H1 (cell line): Measurements from ENCODE around the gene MCM3. TPM values are rescaled to one million over a fixed set of nuclear protein-coding genes. Genes with fewer than 3 reads are reported as not detected.

Experiments
- CTCF ChIA-PET: fragments of 300-600 bp; sonication (Branson Sonifier 250); formaldehyde crosslinking; loops from one replicate; lab custom pipeline; 2021; ENCODE audit not compliant: partially characterized antibody; lab: Charles Lee
- POLR2A ChIA-PET: fragments of 300-600 bp; sonication (Branson Sonifier 250); formaldehyde crosslinking; loops from one replicate; lab custom pipeline; 2021; ENCODE audit warnings: inconsistent platforms; ENCODE audit not compliant: partially characterized antibody; lab: Charles Lee
- DNase-seq, 2 experiments: peaks; one replicate each; pipeline versions ENCODE4 v3.0.0 to v3.0.0-alpha.2; 2010 to 2022; ENCODE audit warnings: low spot score in 2 of 2, low read depth in 1 of 2, mixed read lengths in 1 of 2
- FAIRE-seq: peaks from 2 replicates; lab custom pipeline; 2011; peaks lifted over from hg19 to GRCh38; lab: Jason Lieb, UNC
- H2AFZ ChIP-seq: 2 replicates; pipeline ENCODE4 v1.8.1; 2012; ENCODE audit warnings: low read length, inconsistent platforms
- H2AK5ac ChIP-seq: 2 replicates; pipeline ENCODE4 v1.6.1; 2013; ENCODE audit warnings: low read depth, low read length
- H2BK120ac ChIP-seq: replicated peaks from 2 replicates; pipeline ENCODE3; 2013; ENCODE audit warnings: low read depth, low read length, inconsistent platforms
- H2BK12ac ChIP-seq: 2 replicates; pipeline ENCODE4 v1.6.1; 2013; ENCODE audit warnings: low read depth, low read length
- H2BK15ac ChIP-seq: 2 replicates; pipeline ENCODE4 v1.6.1; 2013; ENCODE audit warnings: low read length
- H2BK20ac ChIP-seq: 2 replicates; pipeline ENCODE4 v1.6.1; 2013; ENCODE audit warnings: low read length
- H2BK5ac ChIP-seq: 2 replicates; pipeline ENCODE4 v1.6.1; 2013; ENCODE audit warnings: low read depth, low read length
- H3K14ac ChIP-seq: 2 replicates; pipeline ENCODE4 v1.6.1; 2013; ENCODE audit warnings: inconsistent platforms; ENCODE audit not compliant: insufficient read length
- H3K18ac ChIP-seq: 2 replicates; pipeline ENCODE4 v1.6.1; 2013; ENCODE audit warnings: low read length; ENCODE audit errors: extremely low read depth
- H3K23ac ChIP-seq: 2 replicates; pipeline ENCODE4 v1.6.1; 2013; ENCODE audit warnings: inconsistent platforms; ENCODE audit not compliant: insufficient read length
- H3K23me2 ChIP-seq: 2 replicates; pipeline ENCODE4 v1.6.1; 2013; ENCODE audit warnings: low read depth, low read length
- H3K27ac ChIP-seq: 2 replicates; pipeline ENCODE4 v1.6.1; 2011; ENCODE audit warnings: low read depth, low read length, inconsistent platforms
- H3K27me3 ChIP-seq, 4 experiments: replicated peaks in 1 of 4; 1 replicate in 1 of 4; 2 replicates in 3 of 4; pipeline versions ENCODE4 v1.6.1 to v1.8.1; 2011 to 2013; ENCODE audit warnings: low read length in 3 of 4, mild to moderate bottlenecking in 3 of 4, inconsistent platforms in 2 of 4, mixed read lengths in 2 of 4, moderate library complexity in 1 of 4; ENCODE audit not compliant: control insufficient read depth in 3 of 4, insufficient read depth in 3 of 4; ENCODE audit errors: extremely low read depth in 1 of 4
- H3K36me3 ChIP-seq, 4 experiments: 2 replicates each; pipeline versions ENCODE4 v1.6.1 to v1.8.1; 2011 to 2013; ENCODE audit warnings: mild to moderate bottlenecking in 4 of 4, low read length in 3 of 4, moderate library complexity in 2 of 4, control low read depth in 1 of 4, inconsistent platforms in 1 of 4; ENCODE audit not compliant: insufficient read depth in 4 of 4, control insufficient read depth in 2 of 4
- H3K4ac ChIP-seq: replicated peaks from 2 replicates; pipeline ENCODE3; 2013; ENCODE audit warnings: low read length, low read depth, mixed read lengths, inconsistent platforms; ENCODE audit not compliant: insufficient read length
- H3K4me1 ChIP-seq, 4 experiments: replicated peaks in 1 of 4; 1 replicate in 1 of 4; 2 replicates in 3 of 4; pipeline versions ENCODE4 v1.6.1 to v1.8.1; 2011 to 2013; ENCODE audit warnings: low read length in 3 of 4, inconsistent platforms in 2 of 4, mixed read lengths in 1 of 4; ENCODE audit not compliant: insufficient read depth in 4 of 4, control insufficient read depth in 3 of 4
- H3K4me2 ChIP-seq, 2 experiments: 2 replicates each; pipeline versions ENCODE4 v1.6.1 to v1.8.1; 2011 to 2013; ENCODE audit warnings: low read depth in 2 of 2, low read length in 2 of 2, control low read depth in 1 of 2, inconsistent platforms in 1 of 2, mild to moderate bottlenecking in 1 of 2; ENCODE audit not compliant: insufficient read depth in 1 of 2
- H3K4me3 ChIP-seq, 4 experiments: fragments of 200-600, 300-600 bp in 1 of 4; sonication (generic), shearing (Covaris generic), sonication (Bioruptor Twin) in 1 of 4; 2 replicates each; pipeline versions ENCODE4 v1.5.1 to v1.8.1; 2011 to 2016; ENCODE audit warnings: low read length in 4 of 4, low read depth in 3 of 4, control low read depth in 2 of 4, inconsistent platforms in 2 of 4, mild to moderate bottlenecking in 2 of 4, mixed read lengths in 1 of 4, moderate library complexity in 1 of 4; ENCODE audit not compliant: insufficient read depth in 2 of 4; ENCODE audit errors: extremely low read depth in 1 of 4
- H3K56ac ChIP-seq: replicated peaks from 2 replicates; pipeline ENCODE3; 2013; ENCODE audit warnings: low read depth, mild to moderate bottlenecking, mixed read lengths, low read length, inconsistent platforms; ENCODE audit not compliant: insufficient read length
- H3K79me1 ChIP-seq: 2 replicates; pipeline ENCODE4 v1.6.1; 2013; ENCODE audit warnings: low read depth, low read length, control low read depth
- H3K79me2 ChIP-seq, 2 experiments: 2 replicates each; pipeline versions ENCODE4 v1.6.1 to v1.8.1; 2012 to 2013; ENCODE audit warnings: low read length in 2 of 2, mild to moderate bottlenecking in 2 of 2, inconsistent platforms in 1 of 2; ENCODE audit not compliant: insufficient read depth in 2 of 2, control insufficient read depth in 1 of 2
- H3K9ac ChIP-seq, 4 experiments: replicated peaks in 1 of 4; 1 replicate in 1 of 4; 2 replicates in 3 of 4; pipeline versions ENCODE4 v1.6.1 to v1.8.1; 2011 to 2013; ENCODE audit warnings: low read depth in 3 of 4, low read length in 3 of 4, control low read depth in 2 of 4, mild to moderate bottlenecking in 2 of 4, moderate library complexity in 2 of 4, inconsistent platforms in 1 of 4; ENCODE audit errors: extremely low read depth in 1 of 4
- H3K9me3 ChIP-seq, 2 experiments: 2 replicates each; pipeline versions ENCODE4 v1.6.1 to v1.8.1; 2012 to 2013; ENCODE audit warnings: mild to moderate bottlenecking in 2 of 2, moderate library complexity in 2 of 2, control low read depth in 1 of 2, inconsistent platforms in 1 of 2, low read depth in 1 of 2, low read length in 1 of 2, mixed read lengths in 1 of 2; ENCODE audit not compliant: insufficient read depth in 2 of 2
- H4K20me1 ChIP-seq, 2 experiments: replicated peaks in 1 of 2; 2 replicates each; pipeline versions ENCODE3 to v1.8.1; 2011 to 2013; ENCODE audit warnings: inconsistent platforms in 2 of 2, low read length in 2 of 2, mild to moderate bottlenecking in 1 of 2; ENCODE audit not compliant: insufficient read depth in 2 of 2, control insufficient read depth in 1 of 2
- H4K5ac ChIP-seq: 2 replicates; pipeline ENCODE4 v1.6.1; 2013; ENCODE audit warnings: low read length, low read depth, mixed read lengths, inconsistent platforms; ENCODE audit not compliant: insufficient read length
- H4K8ac ChIP-seq: 2 replicates; pipeline ENCODE4 v1.8.0; 2013; ENCODE audit warnings: mild to moderate bottlenecking, moderate library complexity, low read length, inconsistent platforms; ENCODE audit not compliant: insufficient read depth; ENCODE audit errors: extremely low read depth
- H4K91ac ChIP-seq: replicated peaks from 2 replicates; pipeline ENCODE3; 2013; ENCODE audit warnings: low read length, mixed read lengths, inconsistent platforms; ENCODE audit not compliant: insufficient read length
- KDM4A ChIP-seq: IDR thresholded peaks from one replicate; pipeline ENCODE4 v1.7.1; 2012; ENCODE audit warnings: low read depth, mild to moderate bottlenecking, moderate library complexity, low read length, inconsistent platforms; ENCODE audit not compliant: severe bottlenecking
- MAFK ChIP-seq: IDR thresholded peaks from 2 replicates; pipeline ENCODE4 v1.6.1; 2012; ENCODE audit warnings: low read depth, mild to moderate bottlenecking, improper control_type of control experiment, low read length
- NANOG ChIP-seq: IDR thresholded peaks from 2 replicates; pipeline ENCODE4 v1.6.1; 2011; ENCODE audit warnings: low read length, low read depth, mild to moderate bottlenecking, inconsistent platforms; ENCODE audit not compliant: insufficient read depth, poor library complexity, severe bottlenecking
- RAD21 ChIP-seq, 2 experiments: IDR thresholded peaks in 1 of 2; conservative IDR thresholded peaks in 1 of 2; 2 replicates each; pipeline ENCODE4 v1.6.1; 2011; ENCODE audit warnings: low read depth in 2 of 2, low read length in 2 of 2, improper control_type of control experiment in 1 of 2, inconsistent platforms in 1 of 2, mild to moderate bottlenecking in 1 of 2, moderate library complexity in 1 of 2
- RXRA ChIP-seq: IDR thresholded peaks from 2 replicates; pipeline ENCODE4 v1.6.1; 2011; ENCODE audit warnings: low read depth, mild to moderate bottlenecking, low read length, moderate library complexity; ENCODE audit not compliant: insufficient read depth
- SIRT6 ChIP-seq: IDR thresholded peaks from one replicate; pipeline ENCODE4 v1.7.1; 2012; ENCODE audit warnings: low read length, inconsistent platforms
- SP1 ChIP-seq: IDR thresholded peaks from 2 replicates; pipeline ENCODE4 v1.6.1; 2011; ENCODE audit warnings: low read depth, low read length
- TAF7 ChIP-seq: optimal IDR thresholded peaks from 2 replicates; pipeline ENCODE3; 2011; ENCODE audit warnings: low read depth, mild to moderate bottlenecking, inconsistent platforms, low read length, moderate library complexity, borderline replicate concordance
- TBP ChIP-seq: IDR thresholded peaks from 2 replicates; pipeline ENCODE4 v1.6.1; 2011; ENCODE audit warnings: low read depth, low read length, improper control_type of control experiment
- whole genome bisulfite sequencing, 2 experiments: shearing (Covaris generic) in 1 of 2; methylation state at CpG; one replicate each; pipeline versions ENCODE4 v1.1.6 to v1.1.7; 2013 to 2015; ENCODE audit warnings: low lambda C conversion rate in 2 of 2, mixed read lengths in 2 of 2, inconsistent platforms in 1 of 2, low coverage in 1 of 2, missing lambda C conversion rate in 1 of 2; ENCODE audit not compliant: insufficient replicate concordance in 2 of 2, insufficient coverage in 1 of 2, insufficient read length in 1 of 2; ENCODE audit errors: extremely low coverage in 1 of 2, missing lambda C conversion rate in 1 of 2; 5-methylcytosine and 5-hydroxymethylcytosine counted together
- polyA plus RNA-seq, 7 experiments: library from polyadenylated mRNA; depleted of rRNA in 3 of 7; stranded (reverse) in 5 of 7; unstranded in 2 of 7; fragments of >200 nt in 5 of 7; fragments of 200-250 nt in 2 of 7; gene quantifications; 1 replicate in 5 of 7; 2 replicates in 1 of 7; 4 replicates in 1 of 7; pipeline versions ENCODE4 v1.2.1 to v1.2.3, GENCODE V29; 2011 to 2013; ENCODE audit warnings: missing spikeins in 2 of 7, mixed read lengths in 2 of 7
- total RNA-seq: library from RNA; stranded (reverse); fragmentation: NEBNext Ultra II Directional; extraction: Animal tissue kit (Norgen Biotek cat#: 25700); gene quantifications from 2 replicates; pipeline ENCODE4 v1.2.1, GENCODE V29; 2021

The MCM3 gene
- total and polyA plus RNA-seq, 2 of the 8 experiments (the other 6 are each of a cell fraction or from before 2014, with no cell fraction given): 275 to 293 TPM

DNA sequence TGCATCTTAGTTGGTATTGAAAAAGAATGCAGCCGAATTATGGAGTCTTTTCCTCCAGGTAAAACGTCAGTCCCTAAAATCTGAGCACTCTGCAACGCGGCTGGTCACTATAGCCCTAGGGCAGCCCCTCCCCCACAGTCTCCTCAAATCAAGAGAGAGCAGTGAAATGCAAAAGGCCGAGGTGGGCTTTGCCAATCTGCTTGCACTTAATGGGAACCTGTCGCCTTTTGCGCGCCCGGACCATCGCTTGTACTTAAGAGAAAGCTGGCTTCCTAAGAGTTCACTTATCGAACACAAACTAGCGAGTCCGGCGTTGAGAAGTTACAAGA, 447 bp downstream of the MCM3 start:
- peak overlapping the region; percentile 96 for H3K27ac ChIP-seq
- no peak overlapping the region; the same call in 1 of the 2 replicates for H2AK5ac ChIP-seq
- WGBS, 2 experiments: 1% methylated on average over 14 of the region's 14 CpGs; no CpG with 5 or more reads in 1 of the 2 experiments
- peaks cover 29 to 42% (median 38%) of the 10 kb centered on the region in 4 experiments for H3K36me3 ChIP-seq
- no peak overlapping the region for H3K4ac ChIP-seq
- H4K20me1 ChIP-seq: peaks cover 4 to 14% of the 10 kb centered on the region in 2 experiments
- peaks cover 6% of the 10 kb centered on the region; the same call in 1 of the 2 replicates for H3K79me1 ChIP-seq
- FAIRE-seq (no peak), DNase-seq (peak in 1 of 2 experiments; percentile 84)
- H3K18ac ChIP-seq: peak overlapping the region; percentile 72; the same call in 1 of the 2 replicates
- H2BK120ac ChIP-seq: no peak overlapping the region
- peak overlapping the region; percentile 94 to 98 (median 96) for H3K4me3 ChIP-seq
- H2BK12ac ChIP-seq: peak overlapping the region; percentile 1; the same call in 1 of the 2 replicates
- H3K23ac ChIP-seq: no peak overlapping the region
- no peaks in the 10 kb centered on the region for H3K9me3 ChIP-seq
- ChIA-PET POLR2A (interaction anchor here (0.8 to 6.0 kb wide), 20 partner anchors 11 to 234 kb away, joined by 3 to 87 read pairs (median 4); partner anchors contain the start of gene PAQR8), CTCF (interaction anchor here (1.0 to 12.5 kb wide), 7 partner anchors 15 to 379 kb away, joined by 3 to 175 read pairs (median 13); no protein-coding TSS in a partner anchor)
- H3K14ac ChIP-seq: no peak overlapping the region
- H3K27me3 ChIP-seq: no peaks in the 10 kb centered on the region
- peak; percentile 60; the same call in 1 of the 2 replicates for TF ChIP-seq SP1
- TF ChIP-seq RXRA: no peak
- peak; percentile 55 for TF ChIP-seq NANOG
- TF ChIP-seq KDM4A: peak; percentile 57
- peak in 1 of 2 experiments; percentile 9; a peak in 1 of 4 replicates for TF ChIP-seq RAD21 (IDR thresholded peaks at IDR 0.05 in 1 of 2, conservative IDR thresholded peaks at IDR 0.05 in 1 of 2; ENCODE audit: low read depth in 2 of 2, low read length in 2 of 2)
- peak; percentile 27 for TF ChIP-seq TAF7
- no peak for TF ChIP-seq SIRT6
- TF ChIP-seq MAFK: no peak
- peak; percentile 49; the same call in 1 of the 2 replicates for TF ChIP-seq TBP
- peak overlapping the region; percentile 66 to 70 for H3K4me2 ChIP-seq
- H4K5ac ChIP-seq: peak overlapping the region; percentile 48
- H4K8ac ChIP-seq: peak overlapping the region; percentile 99; the same call in 1 of the 2 replicates
- peak overlapping the region; percentile 89; the same call in 1 of the 2 replicates for H2BK5ac ChIP-seq
- H2BK15ac ChIP-seq: no peak overlapping the region
- H3K79me2 ChIP-seq: peaks cover 9 to 51% of the 10 kb centered on the region in 2 experiments
- H3K4me1 ChIP-seq: peaks cover 0 to 5% (median 2%) of the 10 kb centered on the region in 4 experiments; a peak in 4 of 7 replicates
- H4K91ac ChIP-seq: no peak overlapping the region
- no peaks in the 10 kb centered on the region for H3K23me2 ChIP-seq
- no peak overlapping the region for H3K56ac ChIP-seq
- no peak overlapping the region for H2BK20ac ChIP-seq
- no peak overlapping the region for H2AFZ ChIP-seq
- H3K9ac ChIP-seq: peak overlapping the region; percentile 94 to 100 (median 99)
